Urinary bladder (tissue), 4 donors: ENCODE data around the gene ATG13. TPM values are rescaled to one million over a fixed set of nuclear protein-coding genes. Genes with fewer than 3 reads are reported as not detected.

Experiments
- DNase-seq: peaks from one replicate; pipeline ENCODE4 v3.0.0-alpha.2; 2015; ENCODE audit errors: extremely low spot score
- H3K27ac ChIP-seq: one replicate; pipeline ENCODE4 v1.5.1; 2013; ENCODE audit warnings: low read depth, mild to moderate bottlenecking, moderate library complexity
- H3K36me3 ChIP-seq: one replicate; pipeline ENCODE4 v1.6.1; 2013; ENCODE audit warnings: mild to moderate bottlenecking, moderate library complexity; ENCODE audit not compliant: insufficient read depth
- H3K4me1 ChIP-seq: one replicate; pipeline ENCODE4 v1.6.1; 2013; ENCODE audit warnings: mild to moderate bottlenecking, moderate library complexity; ENCODE audit not compliant: insufficient read depth
- H3K4me3 ChIP-seq: one replicate; pipeline ENCODE4 v1.5.1; 2013; ENCODE audit warnings: low read depth, low read length
- WGBS: extraction: QIAGEN DNeasy Blood & Tissue Kit; methylation state at CpG from one replicate; pipeline ENCODE4 v1.1.7; 2013; 5-methylcytosine and 5-hydroxymethylcytosine counted together
- polyA plus RNA-seq: library from polyadenylated mRNA; stranded (reverse); fragments of 200-250 nt; gene quantifications from one replicate; pipeline ENCODE4 v1.2.3, GENCODE V29; 2013
- total RNA-seq: library from RNA; depleted of rRNA; stranded (reverse); fragments of >200 nt; gene quantifications from one replicate; pipeline ENCODE4 v1.2.3, GENCODE V29; 2014
- donor health status: healthy with polysubstance abuse.
- donor health status: healthy.

The ATG13 gene
- total and polyA plus RNA-seq, 2 donors = 46.5 to 48.0 TPM

GRCh38 chr11:46643531-46643930 is 26.2 kb downstream of the ATG13 start:
- H3K27ac ChIP-seq = no peak overlapping the region
- no peaks in the 10 kb centered on the region for H3K4me1 ChIP-seq
- no peak for DNase-seq
- 83% methylated on average over 3 of the region's 3 CpGs for WGBS
- H3K36me3 ChIP-seq = no peaks in the 10 kb centered on the region
- no peak overlapping the region for H3K4me3 ChIP-seq

- Histone ChIP-seq H3K36me3 (no peaks in the 10 kb centered on the region), H3K27ac (no peak overlapping the region), H3K4me3 (no peak overlapping the region), H3K4me1 (no peaks in the 10 kb centered on the region)
- no peak for DNase-seq
Measured at GRCh38 chr11:46643986-46644385, 26.6 kb downstream of the ATG13 start.

- peak; percentile 79 for DNase-seq
- whole genome bisulfite sequencing = 17% methylated on average over 2 of the region's 2 CpGs
- H3K4me1 ChIP-seq = no peaks in the 10 kb centered on the region
- no peak overlapping the region for H3K27ac ChIP-seq
- peaks cover 3% of the 10 kb centered on the region for H3K36me3 ChIP-seq
- no peak overlapping the region for H3K4me3 ChIP-seq
Measured at GRCh38 chr11:46649180-46649738, 31.9 kb downstream of the ATG13 start.

- Histone ChIP-seq H3K27ac (no peak overlapping the region), H3K4me1 (no peaks in the 10 kb centered on the region), H3K4me3 (no peak overlapping the region), H3K36me3 (peaks cover 18% of the 10 kb centered on the region)
- no peak for DNase-seq
- WGBS = 94% methylated on average over 4 of the region's 4 CpGs
Measured at GRCh38 chr11:46655631-46656030, 38.3 kb downstream of the ATG13 start.

- WGBS = 82% methylated on average over 3 of the region's 3 CpGs
- no peak overlapping the region for H3K27ac ChIP-seq
- H3K4me3 ChIP-seq = no peak overlapping the region
- no peak for DNase-seq
- H3K36me3 ChIP-seq = peaks cover 15% of the 10 kb centered on the region
- H3K4me1 ChIP-seq = no peaks in the 10 kb centered on the region
Measured at GRCh38 chr11:46657186-46657585, 39.8 kb downstream of the ATG13 start.

- no peak overlapping the region for H3K4me3 ChIP-seq
- H3K27ac ChIP-seq = no peak overlapping the region
- WGBS = 86% methylated on average over 4 of the region's 4 CpGs
- DNase-seq = no peak
- no peaks in the 10 kb centered on the region for H3K4me1 ChIP-seq
- H3K36me3 ChIP-seq = peaks cover 15% of the 10 kb centered on the region
Measured at GRCh38 chr11:46658259-46658658, 40.9 kb downstream of the ATG13 start.

GRCh38 chr11:46659908-46660307 is 42.6 kb downstream of the ATG13 start:
- no peak for DNase-seq
- 88% methylated on average over 1 of the region's 1 CpG for WGBS
- Histone ChIP-seq H3K4me3 (no peak overlapping the region), H3K36me3 (peaks cover 13% of the 10 kb centered on the region), H3K4me1 (no peaks in the 10 kb centered on the region), H3K27ac (no peak overlapping the region)

GRCh38 chr11:46661836-46662235 is 44.5 kb downstream of the ATG13 start:
- H3K36me3 ChIP-seq = peaks cover 9% of the 10 kb centered on the region
- no peak overlapping the region for H3K27ac ChIP-seq
- no peak for DNase-seq
- H3K4me3 ChIP-seq = no peak overlapping the region
- no peaks in the 10 kb centered on the region for H3K4me1 ChIP-seq

GRCh38 chr11:46662366-46662765 is 45.0 kb downstream of the ATG13 start:
- Histone ChIP-seq H3K4me1 (no peaks in the 10 kb centered on the region), H3K36me3 (peaks cover 8% of the 10 kb centered on the region), H3K4me3 (no peak overlapping the region), H3K27ac (no peak overlapping the region)
- DNase-seq = no peak

- 83% methylated on average over 4 of the region's 4 CpGs for WGBS
- DNase-seq = no peak
Measured at GRCh38 chr11:46663277-46663940, 46.1 kb downstream of the ATG13 start.

GRCh38 chr11:46664612-46665011 is 47.3 kb downstream of the ATG13 start:
- Histone ChIP-seq H3K27ac (no peak overlapping the region), H3K4me3 (no peak overlapping the region), H3K4me1 (no peaks in the 10 kb centered on the region), H3K36me3 (peaks cover 3% of the 10 kb centered on the region)
- 67% methylated on average over 6 of the region's 6 CpGs for WGBS
- no peak for DNase-seq

More at GRCh38 chr11:46663277-46663940, 46.1 kb downstream of the ATG13 start:
- H3K27ac ChIP-seq = no peak overlapping the region
- no peak overlapping the region for H3K4me3 ChIP-seq
- no peaks in the 10 kb centered on the region for H3K4me1 ChIP-seq
- peaks cover 8% of the 10 kb centered on the region for H3K36me3 ChIP-seq

- DNase-seq = no peak
- no peaks in the 10 kb centered on the region for H3K4me1 ChIP-seq
- no peak overlapping the region for H3K27ac ChIP-seq
- H3K36me3 ChIP-seq = no peaks in the 10 kb centered on the region
- H3K4me3 ChIP-seq = no peak overlapping the region
- WGBS = 89% methylated on average over 1 of the region's 1 CpG
Measured at GRCh38 chr11:46665356-46665755, 48.0 kb downstream of the ATG13 start.

GRCh38 chr11:46666516-46666915 is 49.2 kb downstream of the ATG13 start:
- H3K4me1 ChIP-seq = no peaks in the 10 kb centered on the region
- no peak overlapping the region for H3K4me3 ChIP-seq
- WGBS = 63% methylated on average over 5 of the region's 5 CpGs
- no peak overlapping the region for H3K27ac ChIP-seq
- DNase-seq = no peak
- H3K36me3 ChIP-seq = no peaks in the 10 kb centered on the region

- Histone ChIP-seq H3K27ac (no peak overlapping the region), H3K4me1 (no peaks in the 10 kb centered on the region), H3K4me3 (no peak overlapping the region), H3K36me3 (no peaks in the 10 kb centered on the region)
- DNase-seq = no peak
- 78% methylated on average over 2 of the region's 2 CpGs for WGBS
Measured at GRCh38 chr11:46667043-46667481, 49.7 kb downstream of the ATG13 start.
